Suprapubic skin (tissue), 4 donors: Measurements from ENCODE around the gene SCUBE2.

Experiments used
- EP300 ChIP-seq: sonication (generic); formaldehyde crosslinking; IDR thresholded peaks from one replicate; pipeline ENCODE4 v1.6.1; 2017; ENCODE audit warnings: antibody characterized with exemption
- POLR2A ChIP-seq, 2 donors: fragments of 450-650 bp; IDR thresholded peaks; one replicate each; pipeline ENCODE4 v1.6.1; 2017; ENCODE audit warnings: antibody characterized with exemption in 2 of 2, mild to moderate bottlenecking in 2 of 2, moderate library complexity in 2 of 2
- POLR2AphosphoS5 ChIP-seq, 3 donors: sonication (generic); formaldehyde crosslinking; IDR thresholded peaks; one replicate each; pipeline ENCODE4 v1.6.1; 2017; ENCODE audit warnings: antibody characterized with exemption in 3 of 3
- TF ChIP-seq, protein P1 (sequence below), 2 donors: fragments of 200-600 bp in 1 of 2; fragments of 450-650 bp in 1 of 2; sonication (generic) in 1 of 2; IDR thresholded peaks; one replicate each; pipeline ENCODE4 v1.5.1; 2016 to 2019; ENCODE audit warnings: antibody characterized with exemption in 2 of 2, mild to moderate bottlenecking in 1 of 2, moderate library complexity in 1 of 2

DNA sequence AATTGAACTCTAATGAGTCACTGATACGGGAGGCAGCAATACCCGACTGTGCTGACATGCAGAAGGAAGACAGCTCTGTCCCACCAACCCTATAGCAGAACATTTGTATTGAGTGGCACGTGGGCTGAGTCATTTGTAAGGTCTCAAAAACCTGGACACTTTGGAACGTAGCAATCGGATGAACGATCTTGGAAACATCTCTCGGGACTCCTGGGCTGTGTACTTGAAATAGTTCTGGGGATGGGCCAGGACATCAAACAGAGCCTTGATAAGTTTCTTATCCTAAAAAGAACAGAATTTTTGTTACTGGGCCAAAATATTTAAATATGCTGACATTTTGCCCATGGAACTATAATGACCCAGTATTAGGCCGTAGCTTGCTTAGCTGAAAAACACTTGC is 70.5 kb downstream of the SCUBE2 start:
- TF ChIP-seq, protein P1, sequence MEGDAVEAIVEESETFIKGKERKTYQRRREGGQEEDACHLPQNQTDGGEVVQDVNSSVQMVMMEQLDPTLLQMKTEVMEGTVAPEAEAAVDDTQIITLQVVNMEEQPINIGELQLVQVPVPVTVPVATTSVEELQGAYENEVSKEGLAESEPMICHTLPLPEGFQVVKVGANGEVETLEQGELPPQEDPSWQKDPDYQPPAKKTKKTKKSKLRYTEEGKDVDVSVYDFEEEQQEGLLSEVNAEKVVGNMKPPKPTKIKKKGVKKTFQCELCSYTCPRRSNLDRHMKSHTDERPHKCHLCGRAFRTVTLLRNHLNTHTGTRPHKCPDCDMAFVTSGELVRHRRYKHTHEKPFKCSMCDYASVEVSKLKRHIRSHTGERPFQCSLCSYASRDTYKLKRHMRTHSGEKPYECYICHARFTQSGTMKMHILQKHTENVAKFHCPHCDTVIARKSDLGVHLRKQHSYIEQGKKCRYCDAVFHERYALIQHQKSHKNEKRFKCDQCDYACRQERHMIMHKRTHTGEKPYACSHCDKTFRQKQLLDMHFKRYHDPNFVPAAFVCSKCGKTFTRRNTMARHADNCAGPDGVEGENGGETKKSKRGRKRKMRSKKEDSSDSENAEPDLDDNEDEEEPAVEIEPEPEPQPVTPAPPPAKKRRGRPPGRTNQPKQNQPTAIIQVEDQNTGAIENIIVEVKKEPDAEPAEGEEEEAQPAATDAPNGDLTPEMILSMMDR (IDR thresholded peaks at IDR 0.05), result no peak
- TF ChIP-seq POLR2A (IDR thresholded peaks at IDR 0.05) (no peak), EP300 (no peak), POLR2AphosphoS5 (IDR thresholded peaks at IDR 0.05) (no peak)
